COLO668 (cell line): ENCODE measurements around the gene BST1.
A peak's percentile ranks its signal among the peaks of the same experiment; 100 is the strongest.
"Not testable (repeated sequence)": the region's sequence is repeated elsewhere in the genome, so short reads cannot be mapped to it uniquely, and the experiment has no call there.

Experiments used
- DNase-seq: peaks from one replicate; lab custom pipeline; 2025; ENCODE audit not compliant: unreplicated experiment; lab: John Stamatoyannopoulos, UW

The BST1 gene

DNA sequence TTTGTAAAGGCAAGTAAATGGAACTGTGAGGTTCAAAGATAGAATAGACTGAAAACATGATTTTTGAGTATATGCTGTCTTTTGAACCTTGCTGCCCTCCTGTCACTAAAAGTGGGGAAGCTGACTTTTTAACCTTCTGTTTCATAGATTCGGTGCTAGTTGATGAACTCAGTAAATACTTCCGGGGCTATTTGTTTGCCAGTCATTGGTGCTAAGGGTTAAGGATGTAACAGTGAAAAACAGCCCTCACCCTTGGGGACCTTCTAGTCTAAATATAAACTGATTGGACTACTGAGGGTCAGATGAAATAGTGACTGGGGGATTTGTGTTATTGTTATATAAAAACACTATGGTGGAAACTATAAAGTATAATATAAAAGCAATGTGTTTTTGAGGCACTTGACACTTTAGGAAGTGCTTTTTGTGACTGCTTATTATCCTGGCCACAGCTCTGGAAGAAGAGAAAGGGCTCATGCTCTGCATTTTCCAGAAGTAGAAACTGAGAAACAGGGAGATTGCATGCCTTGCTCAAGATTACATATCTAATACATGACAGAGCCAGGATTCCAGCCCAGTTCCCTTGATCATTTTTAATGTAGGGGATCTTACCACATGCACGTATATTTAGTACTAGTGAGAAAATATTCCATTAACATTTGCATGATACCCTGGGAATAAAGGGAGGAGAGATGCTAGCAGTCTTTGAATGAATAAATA lies 3.9 kb downstream of the BST1 start:
- no peak for DNase-seq

DNA sequence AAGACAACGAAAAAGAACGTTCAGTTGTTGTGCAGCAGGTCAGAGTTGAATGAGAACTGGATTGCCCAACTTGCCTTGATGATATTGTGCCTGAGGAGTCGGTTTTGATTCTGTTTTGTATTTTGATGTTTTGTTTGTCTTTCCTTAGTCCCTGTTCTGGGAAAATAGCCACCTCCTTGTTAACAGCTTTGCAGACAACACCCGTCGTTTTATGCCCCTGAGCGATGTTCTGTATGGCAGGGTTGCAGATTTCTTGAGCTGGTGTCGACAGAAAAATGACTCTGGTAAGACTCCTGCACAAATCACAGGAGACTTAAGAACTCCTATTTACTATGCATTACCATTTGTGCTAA lies 4.5 kb downstream of the BST1 start:
- no peak for DNase-seq

DNA sequence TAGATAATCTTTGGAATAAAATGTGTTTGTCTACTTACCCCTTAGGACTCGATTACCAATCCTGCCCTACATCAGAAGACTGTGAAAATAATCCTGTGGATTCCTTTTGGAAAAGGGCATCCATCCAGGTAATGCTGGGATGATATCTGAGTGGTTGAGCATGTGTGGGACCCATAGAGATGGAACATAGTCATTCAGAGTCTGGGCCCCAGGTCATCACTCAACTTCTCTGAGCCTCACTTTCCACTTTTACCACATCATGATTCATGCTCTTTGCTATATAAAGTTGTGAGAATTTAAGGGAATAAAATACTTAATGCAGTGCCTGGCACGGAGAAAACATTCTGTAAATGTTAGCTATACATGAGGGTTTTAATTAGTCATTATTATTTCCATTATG lies 8.9 kb downstream of the BST1 start:
- DNase-seq, result no peak

DNA sequence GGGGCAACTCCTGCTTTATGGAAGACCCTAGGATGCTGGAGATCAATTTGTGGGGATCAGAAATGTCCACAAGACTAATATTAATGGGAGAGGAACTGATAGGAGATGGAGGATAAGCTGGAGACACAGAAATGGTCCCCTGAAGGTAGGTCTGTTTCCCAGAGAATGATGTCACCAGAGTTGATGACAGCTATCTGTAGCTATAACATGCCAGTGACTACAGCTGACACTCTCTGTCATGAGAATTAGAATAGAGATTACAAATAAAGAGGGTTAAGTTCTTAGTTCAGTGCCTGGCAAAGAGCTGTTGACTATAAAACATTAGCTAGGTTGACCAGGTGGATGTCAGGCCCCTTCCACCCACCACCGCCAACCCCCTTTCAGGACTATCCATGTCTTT lies 9.3 kb downstream of the BST1 start:
- no peak for DNase-seq

DNA sequence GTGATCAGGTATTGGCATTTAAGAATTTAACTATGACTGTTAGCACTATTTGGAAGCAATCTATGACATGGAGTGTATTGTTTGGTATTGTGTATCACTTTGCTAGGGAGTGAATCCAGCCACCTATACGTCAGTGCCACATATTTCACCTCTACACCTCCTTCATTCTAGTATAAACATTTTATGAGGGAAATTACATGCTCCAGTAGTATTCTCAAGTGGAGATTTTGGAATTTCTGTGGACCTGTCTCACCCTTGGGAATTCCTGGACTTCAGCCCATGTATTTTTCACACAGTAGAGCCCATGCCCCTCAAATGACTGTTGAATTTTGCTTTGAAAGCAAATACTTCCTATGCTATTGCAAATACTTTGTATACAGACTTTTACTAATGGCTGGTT lies 11.3 kb downstream of the BST1 start:
- no peak for DNase-seq

GRCh38 chr4:15714646-15715435 lies 12.0 kb downstream of the BST1 start:
- DNase-seq, result no peak

- DNase-seq, result no peak
These were observed 13.2 kb downstream of the BST1 start for GRCh38 chr4:15716115-15716514.

DNA sequence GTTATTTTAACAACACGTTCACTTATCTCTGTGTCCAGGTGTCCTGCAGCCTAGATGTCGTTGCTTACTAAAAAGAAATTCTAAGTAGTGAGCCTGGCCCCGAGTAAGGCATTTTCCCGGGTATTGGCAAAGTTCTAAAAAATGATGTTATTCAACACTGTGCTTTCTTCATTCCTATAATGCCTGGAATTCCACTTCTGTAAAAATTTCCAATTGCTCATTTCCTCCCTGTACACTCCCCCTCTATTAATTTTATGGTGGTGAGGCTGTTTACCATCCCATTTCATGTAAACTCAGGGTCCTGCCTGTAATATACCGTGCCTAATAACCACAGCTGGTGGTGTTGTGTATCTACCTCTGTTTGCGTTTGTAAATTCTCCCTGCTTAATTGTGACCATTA lies 14.2 kb downstream of the BST1 start:
- DNase-seq, result no peak

DNA sequence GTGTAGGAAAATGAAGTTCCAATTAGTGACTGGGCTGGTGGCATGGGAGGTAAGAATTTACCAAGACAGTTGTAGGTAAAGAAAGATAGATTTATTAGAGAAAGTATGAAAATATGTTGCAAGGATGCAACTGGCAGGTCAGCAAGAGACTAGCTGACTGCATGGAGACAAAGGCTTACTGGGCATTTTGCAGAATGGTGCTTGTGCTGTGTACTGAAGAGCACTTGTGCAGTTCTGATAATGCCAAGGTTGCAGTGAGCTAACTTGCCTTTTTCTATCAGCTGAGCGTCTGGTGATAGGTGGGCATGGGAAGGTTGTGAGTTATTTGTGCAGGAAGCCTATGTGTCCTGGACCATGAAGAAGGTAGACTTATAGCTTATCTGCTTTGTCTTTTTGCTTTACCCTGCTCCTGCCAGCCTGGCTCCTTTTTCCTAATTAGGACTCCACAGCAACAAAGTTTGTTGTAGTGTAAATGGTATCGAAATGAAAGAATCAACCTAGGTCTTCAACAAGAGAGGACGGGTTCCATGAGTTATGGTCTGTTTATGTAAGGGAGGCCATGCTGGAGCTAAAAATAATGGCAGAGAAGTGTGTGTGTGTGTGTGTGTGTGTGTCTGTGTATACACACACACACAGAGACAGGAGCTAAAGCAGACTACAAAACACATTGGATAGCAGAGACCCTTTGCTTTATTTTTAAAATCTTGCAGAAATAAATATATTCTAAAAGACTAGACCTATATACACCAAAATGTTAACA lies 15.0 kb downstream of the BST1 start:
- DNase-seq, result no peak

GRCh38 chr4:15718465-15718864 lies 15.6 kb downstream of the BST1 start:
- DNase-seq, result no peak

DNA sequence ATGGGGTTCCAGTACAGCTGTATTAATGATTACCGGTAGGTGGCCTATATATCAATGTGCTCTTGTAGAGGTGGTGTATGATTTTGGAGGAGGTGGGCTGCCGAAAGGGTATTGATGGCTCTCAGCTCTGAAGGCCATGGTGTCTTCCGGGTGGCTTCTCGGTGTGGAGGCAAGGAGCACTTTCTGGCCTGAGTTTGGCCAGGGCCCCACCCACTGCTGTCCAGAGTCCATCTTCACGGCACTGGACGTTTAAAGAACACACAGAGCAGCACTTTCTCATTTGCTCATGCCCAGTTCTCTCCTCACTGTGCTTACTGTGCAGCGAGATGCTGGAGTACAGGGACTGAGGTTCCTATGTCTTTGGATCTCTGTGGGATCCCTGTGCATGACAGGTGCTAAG lies 16.1 kb downstream of the BST1 start:
- no peak for DNase-seq

DNA sequence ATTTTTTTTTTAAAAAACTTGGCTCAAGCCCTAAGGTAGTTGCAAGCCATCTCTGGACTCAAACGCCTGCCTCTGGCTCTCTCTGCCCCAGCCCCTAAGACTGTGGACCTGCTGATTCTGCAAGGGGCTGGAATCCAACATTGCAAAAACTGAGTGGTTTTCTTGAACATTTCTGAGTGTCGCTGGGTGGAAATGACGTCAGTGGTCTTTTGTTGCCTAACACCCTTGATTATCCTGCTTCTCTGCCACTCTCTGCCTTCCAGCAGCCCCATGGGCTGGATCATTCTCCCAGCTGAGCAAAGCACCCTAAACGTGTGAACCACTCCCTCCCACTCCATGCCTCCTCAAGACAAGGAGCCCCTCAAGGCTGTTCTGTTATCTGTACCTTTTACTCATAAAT lies 16.6 kb downstream of the BST1 start:
- no peak for DNase-seq

- no peak for DNase-seq
These were observed 18.0 kb downstream of the BST1 start for GRCh38 chr4:15720851-15721250.

GRCh38 chr4:15725608-15726007 lies 22.7 kb downstream of the BST1 start:
- no peak for DNase-seq

- DNase-seq, result peak; percentile 14
These were observed 27.2 kb downstream of the BST1 start for GRCh38 chr4:15729910-15730533.

DNA sequence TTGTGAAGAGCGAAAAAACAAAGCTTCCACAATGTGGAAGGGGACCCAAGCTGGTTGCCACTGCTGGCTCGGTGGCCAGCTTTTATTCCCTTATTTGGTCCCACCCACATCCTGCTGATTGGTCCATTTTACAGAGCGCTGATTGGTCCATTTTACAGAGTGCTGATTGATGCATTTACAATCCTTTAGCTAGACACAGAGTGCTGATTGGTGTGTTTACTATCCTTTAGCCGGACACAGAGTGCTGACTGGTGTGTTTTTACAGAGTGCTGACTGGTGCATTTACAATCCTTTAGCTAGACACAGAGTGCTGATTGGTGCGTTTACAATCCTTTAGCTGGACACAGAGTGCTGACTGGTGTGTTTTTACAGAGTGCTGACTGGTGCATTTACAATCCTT lies 30.2 kb downstream of the BST1 start:
- not testable (repeated sequence) for DNase-seq

DNA sequence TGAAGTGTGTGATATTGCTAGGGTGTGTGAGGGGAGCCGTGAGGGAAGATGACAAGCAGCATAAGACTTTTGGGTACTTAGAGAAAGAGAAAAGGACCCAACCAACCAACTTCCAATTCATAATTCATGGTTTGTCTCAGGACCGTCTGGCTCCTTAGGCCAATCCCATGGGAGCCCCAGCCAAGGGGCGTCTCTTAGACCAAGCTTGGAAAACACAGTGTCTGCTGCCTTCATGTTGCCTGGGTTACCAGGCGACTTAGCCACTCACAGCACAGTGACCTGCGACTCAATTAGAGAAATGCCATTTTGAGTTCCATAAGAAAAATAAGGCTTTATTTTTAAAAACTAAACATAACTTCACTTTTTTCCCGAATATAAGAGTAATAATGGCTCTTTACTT lies 32.7 kb downstream of the BST1 start:
- DNase-seq, result no peak

DNA sequence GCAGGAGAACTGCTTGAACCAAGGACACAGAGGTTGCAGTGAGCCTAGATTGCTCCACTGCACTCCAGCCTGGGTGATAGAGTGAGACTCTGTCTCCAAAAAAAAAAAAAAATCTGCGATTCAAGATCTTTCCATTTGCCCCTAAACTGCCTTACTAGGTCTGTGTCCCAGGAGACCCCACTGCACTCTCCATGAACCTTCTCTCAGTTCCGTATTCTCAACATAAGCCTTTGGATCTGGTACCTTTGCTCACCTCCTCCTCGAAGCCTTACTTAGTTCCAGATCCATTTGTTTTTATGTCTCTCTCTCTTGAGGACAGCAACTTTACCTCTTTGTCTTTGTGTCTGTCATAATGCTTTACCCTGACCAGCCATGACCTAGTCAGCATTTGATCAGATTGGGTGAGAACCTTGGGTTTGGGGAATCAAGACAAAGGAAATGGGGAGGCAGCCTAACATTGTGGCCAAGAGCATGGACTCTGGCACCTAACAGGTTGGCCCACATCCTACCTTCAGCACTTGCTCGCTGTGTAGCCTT lies 33.7 kb downstream of the BST1 start:
- DNase-seq, result no peak

- DNase-seq, result no peak
These were observed 34.4 kb downstream of the BST1 start for GRCh38 chr4:15737255-15737654.

DNA sequence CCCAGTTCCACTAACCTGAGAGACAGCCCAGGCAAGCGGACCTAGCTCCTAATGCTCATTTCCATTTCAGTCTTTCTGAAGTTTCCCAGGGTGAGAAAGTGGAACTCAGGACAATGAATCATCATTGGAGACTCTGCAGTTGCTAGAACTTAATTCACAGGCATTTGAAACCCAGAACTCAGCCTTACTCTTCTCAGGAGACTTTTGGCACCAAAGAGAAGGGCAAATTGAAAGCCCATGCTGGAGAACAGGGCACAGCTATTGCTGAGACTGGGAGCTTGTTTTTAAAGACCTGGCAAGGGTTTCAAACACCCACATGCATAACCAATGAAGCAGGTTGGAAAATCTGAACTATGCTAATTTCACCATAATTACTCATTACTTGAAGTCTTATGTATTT lies 36.0 kb downstream of the BST1 start:
- no peak for DNase-seq

DNA sequence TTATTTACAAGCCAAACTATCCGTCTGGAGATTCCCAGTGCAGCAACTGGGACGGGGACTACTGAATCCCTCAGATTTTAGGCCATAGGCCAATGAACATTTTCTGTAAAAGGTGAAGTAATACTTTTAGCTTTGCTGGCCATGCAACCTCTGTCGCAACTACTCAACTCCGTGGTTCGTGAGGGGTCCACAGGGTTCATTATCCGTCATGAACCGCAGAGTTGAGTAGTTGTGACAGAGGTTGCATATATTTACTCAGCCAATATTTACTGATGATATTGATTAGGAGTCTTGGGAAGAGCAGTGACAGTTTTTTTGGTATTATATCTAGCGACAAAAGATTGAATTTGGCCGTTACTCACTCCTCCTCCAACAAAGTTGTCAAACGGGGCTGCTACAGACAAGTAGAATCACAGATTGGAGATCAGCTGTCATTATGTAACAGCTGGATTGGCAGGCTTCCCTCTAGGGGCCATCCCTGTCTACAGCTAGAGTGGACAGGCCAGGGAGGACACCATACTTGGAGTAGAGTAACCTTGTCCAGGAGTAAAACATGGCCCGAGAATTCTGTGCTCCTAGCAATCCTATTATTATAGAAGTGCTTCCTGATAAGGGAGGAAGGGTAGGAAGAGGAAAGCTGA lies 38.0 kb downstream of the BST1 start:
- DNase-seq, result no peak
